Medulla oblongata (tissue), 1 donor: Measurements from ENCODE around the gene DDX51.

Experiments
- DNase-seq: peaks from one replicate; pipeline ENCODE4 v3.0.0-alpha.2; 2015; ENCODE audit errors: extremely low spot score

Gene DDX51

DNA sequence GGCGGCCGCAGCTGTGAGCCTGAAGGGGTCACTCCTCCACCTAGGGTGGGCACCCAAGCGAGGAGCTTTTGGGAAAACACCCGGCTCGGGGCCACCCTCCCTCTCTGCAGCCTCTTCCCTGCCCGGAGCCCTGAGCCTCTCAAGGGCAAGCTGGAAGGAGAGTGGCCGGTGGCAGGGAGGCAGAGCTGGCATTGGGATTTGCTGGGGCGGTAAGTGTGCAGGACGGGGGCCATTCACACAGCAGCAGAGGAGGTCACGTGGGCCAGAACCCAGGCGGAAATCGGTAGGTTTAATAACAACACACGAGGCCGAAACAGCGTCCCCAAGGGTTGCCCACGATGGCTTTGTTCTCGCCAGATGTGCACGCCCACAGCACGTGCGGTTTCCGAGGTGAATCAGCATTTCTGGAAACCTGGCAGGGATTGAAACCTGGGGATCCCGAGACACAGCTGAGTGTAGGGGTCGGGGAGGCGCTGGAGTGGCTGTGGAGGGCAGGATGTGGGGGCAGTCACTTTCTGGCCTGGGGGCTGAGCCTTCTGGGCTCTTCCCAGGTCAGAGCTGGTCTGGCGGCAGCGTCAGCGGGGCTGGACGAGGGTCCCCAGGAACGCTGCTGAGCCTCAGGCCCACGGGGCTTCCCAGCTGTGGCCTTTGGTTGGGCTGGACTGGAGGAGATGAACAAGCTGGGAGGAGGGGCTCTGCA is 23.6 kb upstream of the DDX51 start:
- DNase-seq: no peak

DNA sequence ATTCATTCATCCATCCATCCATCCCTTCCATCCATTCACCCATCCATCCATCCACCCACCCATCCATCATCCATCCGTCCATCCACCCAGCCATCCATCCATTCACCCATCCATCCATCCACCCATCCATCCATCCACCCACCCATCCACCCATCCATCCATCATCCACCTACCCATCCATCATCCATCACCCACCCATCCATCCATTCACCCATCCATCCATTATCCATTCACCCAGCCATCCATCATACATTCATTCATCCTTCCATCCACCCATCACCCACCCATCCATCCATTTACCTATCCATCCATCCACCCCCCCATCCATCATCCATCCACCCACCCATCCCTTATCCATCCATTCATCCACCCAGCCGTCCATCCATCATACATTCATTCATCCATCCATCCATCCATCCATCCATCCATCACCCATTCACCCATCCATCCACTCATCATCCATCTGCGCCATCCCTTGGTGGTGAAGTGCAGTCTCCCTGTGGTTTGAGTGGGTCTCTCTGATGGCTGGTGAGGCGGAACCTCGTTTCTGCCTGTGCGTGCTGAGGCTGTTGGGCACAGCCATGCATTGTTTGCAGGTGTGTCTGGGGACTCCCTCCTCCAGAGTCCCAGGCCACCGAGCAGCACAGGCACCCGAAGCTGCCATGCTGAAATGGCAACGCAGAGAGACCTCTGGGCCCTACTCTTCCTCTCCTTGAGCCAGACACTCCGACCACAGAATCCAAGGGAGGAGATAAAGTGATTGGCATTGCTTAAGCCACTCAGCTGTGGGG is 22.9 kb upstream of the DDX51 start:
- no peak for DNase-seq

DNA sequence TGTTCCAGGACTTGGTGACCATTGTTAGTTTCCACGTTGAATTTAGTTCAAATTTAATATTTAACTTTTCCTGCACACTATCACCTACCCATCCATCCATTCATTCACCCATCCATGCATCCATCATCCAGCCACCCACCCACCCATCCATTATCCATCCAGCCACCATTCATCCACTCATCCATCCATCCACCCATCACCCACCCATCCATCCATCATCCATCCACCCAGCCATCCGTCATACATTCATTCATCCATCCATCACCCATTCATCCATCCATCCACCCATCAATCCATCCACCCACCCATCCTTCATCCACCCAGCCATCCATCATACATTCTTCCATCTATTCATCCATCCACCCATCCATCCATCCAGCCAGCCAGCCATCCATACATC is 22.0 kb upstream of the DDX51 start:
- DNase-seq: no peak

DNA sequence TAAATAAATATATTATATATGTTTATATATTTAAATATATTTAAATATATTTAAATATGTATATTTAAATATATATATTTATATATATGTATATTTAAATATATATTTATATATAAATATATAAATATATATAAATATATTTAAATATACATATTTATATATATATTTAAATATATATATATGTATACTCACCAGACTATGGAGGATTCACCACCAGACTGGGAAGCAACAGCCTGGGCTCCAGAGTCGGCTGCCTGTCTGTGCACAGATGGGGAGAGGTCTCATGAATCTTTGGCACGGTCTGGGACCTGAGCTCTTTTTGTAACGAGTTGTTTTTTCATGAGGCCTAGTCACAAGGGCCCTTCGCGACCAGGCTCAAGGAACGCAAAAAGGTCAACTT is 21.5 kb upstream of the DDX51 start:
- no peak for DNase-seq

DNA sequence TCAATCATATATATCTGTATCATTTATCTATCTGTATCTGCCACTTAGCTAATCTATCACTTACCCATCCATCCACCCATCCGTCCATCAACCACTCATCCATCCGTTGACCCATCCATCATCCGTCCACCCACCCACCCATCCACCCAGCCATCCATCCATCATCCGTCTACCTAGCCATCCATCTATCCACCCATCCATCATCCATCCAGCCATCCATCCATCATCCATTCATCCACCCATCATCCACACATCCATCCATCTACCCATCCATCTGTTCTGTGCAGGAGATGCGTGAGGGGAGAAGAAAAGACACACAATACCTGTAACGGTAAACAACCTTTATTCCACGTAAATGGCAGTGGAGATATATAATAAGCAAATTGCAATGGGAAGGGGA is 20.3 kb upstream of the DDX51 start:
- no peak for DNase-seq

DNA sequence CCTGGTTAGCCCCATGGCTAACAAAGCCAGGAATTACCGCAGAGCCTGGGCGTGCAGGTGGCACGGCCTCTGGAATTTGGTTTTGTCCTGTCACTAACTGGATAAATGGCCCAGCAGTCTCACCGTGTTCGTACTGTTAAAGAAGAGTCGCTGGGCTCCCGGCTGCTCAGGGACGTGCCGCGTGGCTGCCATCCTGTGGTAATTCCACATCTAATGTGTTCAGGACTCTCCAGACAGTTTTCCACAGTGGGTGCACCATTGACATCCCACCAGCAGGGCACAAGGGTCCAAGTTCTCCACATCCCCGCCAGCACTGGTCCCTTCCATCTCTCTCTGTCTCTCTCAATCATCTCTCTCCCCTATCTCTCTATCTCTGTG is 19.8 kb upstream of the DDX51 start:
- DNase-seq: no peak

DNA sequence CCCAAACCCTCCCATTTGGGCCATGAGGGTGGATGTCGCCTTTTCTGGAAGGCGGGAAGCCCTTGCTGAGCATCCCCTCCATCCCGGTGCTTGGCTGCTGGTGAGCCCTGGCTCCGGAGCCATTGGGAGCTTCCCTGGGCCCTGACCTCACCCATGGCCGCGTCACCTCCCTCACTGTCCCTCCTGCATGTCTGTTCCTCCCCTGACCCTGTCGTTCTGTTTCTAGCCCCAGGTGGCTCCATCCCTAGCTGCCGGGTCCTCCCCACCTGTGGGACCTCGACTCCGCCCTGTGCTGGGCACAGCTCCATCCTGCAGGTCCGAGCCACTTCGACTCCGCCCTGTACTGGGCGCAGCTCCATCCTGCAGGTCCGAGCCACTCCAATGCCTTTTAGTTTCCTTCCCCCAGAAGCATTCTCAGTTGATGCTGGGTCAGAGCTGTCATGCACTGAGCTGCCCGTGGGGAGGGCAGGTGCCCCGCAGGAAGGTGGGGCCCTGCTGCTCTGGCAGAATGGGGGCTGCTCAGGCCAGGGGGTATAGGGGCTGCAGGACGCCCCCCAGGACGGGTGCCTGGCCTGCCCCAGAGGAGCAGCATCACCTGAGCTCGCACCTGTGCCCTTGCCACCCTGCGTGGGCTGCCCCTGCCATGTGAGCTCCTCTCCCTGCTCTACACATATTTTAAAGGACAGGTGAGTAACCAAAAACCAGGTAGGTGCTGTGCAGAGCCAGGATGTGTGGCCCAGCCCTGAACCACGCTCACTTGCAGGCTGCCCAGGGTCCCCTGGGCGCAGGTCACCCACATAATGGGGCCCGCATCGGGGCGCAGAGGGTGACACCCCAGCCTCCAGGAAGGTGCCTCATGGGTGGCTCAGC is 19.2 kb upstream of the DDX51 start:
- no peak for DNase-seq

DNA sequence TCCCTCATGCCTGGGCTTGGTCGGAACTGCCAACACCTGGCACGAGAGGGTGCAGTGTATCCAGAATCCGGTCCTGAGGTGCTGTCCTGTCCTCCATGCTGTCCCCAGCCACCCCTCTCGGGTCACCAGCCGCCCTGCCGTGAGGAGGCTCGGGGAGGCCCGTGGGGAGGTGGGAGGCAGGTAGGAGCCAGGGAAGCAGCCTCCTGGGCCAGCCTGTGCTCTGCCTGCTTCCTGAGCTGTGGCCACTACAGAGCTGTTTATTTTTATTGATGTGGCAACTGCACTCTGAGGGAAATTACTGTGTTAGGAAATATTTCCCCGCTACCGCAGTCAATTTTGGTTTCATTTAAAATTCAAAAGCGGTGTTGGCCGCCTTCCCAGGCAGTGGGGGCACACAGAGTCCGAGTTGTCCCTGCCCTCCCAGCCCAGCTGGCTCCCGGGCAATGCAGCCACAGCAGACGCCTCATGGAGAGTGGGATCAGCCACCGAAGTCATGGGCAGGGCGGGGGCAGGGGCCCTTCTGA is 18.5 kb upstream of the DDX51 start:
- peak; percentile 37 for DNase-seq

DNA sequence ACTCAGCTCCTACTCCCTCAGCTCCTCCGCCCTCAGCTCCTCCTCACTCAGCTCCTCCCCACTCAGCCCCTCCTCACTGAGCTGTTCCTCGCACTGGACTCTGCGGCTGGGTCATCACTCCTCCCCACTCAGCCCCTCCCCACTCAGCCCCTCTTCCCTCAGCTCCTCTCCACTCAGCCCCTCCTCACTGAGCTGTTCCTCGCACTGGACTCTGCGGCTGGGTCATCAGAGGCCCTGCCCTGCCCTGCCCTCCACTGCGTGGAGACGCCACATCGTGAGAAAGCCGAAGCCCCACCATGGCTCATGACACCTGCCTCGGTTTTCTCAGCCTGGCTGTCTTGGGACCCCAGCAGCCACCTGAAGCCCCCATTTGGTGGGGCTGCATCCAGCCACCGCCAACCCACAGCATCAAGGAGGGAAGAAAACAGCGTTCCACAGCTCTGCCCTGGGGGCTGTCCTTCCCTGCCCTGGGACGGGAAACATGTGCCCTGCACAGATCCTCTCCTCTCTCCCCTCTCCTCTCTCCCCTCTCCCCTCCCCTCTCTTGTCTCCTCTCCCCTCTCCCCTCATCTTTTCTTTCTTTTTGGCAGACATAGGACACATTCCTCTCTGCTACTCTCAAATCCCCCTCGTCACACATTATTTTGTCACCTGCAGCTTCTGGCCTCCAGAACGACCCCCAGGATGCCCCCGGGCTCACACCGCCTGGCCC is 17.8 kb upstream of the DDX51 start:
- no peak for DNase-seq

DNA sequence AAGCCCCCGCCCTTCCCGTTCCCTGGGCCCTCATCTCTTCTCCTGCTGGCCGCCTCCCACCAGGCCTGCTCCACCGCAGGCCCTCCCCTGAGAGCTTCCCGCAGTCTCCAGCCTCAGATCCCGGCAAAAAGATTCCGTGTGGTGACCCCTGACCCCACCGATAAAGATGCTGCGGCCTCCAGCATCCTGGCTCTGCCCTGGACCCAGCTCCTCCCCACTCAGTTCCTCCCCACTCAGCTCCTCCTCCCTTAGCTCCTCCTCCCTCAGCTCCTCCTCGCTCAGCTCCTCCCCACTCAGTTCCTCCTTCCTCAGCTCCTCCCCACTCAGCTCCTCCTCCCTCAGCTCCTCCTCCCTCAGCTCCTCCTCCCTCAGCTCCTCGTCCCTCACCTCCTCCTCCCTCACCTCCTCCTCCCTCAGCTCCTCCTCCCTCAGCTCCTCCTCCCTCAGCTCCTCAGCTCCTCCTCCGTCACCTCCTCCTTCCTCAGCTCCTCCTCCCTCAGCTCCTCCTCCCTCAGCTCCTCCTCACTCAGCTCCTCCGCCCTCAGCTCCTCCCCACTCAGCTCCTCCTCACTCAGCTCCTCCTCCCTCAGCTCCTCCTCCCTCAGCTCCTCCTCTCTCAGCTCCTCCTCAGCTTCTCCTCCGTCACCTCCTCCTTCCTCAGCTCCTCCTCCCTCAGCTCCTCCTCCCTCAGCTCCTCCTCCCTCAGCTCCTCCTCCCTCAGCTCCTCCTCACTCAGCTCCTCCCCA is 17.1 kb upstream of the DDX51 start:
- DNase-seq: no peak

DNA sequence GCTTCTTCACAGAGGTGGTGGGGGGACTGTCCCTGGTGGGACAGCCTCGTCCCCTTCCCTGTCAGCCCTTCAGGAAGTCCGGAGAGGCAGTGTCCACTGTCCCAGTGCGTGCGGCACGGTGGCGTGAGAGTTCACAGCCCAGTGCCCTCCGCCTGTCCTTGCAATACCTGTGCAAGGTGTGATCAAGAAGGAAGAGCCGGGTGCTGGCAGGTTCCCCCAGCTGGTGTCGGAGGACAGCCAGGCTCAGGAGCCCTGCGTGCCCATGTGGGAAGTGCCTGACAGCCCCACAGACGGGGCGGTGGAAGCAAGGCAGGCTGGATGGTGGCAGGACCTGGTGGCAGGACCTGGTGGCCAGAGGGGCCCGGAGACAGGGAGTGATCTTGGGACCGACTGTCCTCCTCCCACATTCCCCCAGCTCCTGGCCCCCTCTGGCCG is 16.5 kb upstream of the DDX51 start:
- no peak for DNase-seq

DNA sequence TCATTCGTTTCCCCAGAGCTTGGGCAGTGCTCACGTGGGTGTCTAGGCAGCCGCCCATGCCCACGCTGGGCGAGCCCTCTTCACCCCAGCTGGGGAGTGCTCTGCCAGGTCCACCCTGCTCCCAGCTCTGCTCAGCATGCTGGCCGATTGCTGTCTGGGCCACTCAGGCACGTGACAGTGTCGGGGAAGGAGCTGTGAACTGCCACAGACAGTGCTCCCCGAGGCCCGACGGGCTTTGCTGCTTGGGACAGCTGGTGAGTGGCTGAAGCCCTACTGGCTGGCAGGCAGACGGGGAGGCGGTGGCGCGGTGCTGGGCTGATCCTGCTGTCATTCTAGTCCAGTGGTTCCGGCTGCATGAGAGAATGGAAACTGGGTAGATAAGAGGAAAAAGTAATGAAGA is 15.9 kb upstream of the DDX51 start:
- no peak for DNase-seq

DNA sequence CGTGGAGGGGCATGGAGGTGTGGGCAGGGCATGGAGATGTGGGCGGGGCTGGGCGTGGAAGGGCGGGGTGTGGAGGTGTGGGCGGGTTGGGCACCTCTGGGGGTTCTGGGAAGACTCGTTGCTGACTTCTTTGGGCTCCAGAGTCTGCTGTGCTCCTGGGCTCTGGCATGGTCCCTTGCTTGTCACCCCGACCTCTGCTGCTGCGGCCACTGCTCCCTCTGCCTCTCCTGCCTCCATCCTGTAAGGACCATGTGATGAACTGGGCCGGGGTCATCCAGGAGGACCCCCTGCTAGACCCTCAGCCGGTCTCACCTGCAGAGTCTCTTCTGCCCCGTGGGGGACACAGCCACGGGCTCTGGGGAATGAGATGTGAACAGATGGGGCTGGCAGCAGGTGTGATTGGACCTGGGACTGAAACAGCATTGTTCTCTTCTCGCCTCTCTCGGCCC is 15.5 kb upstream of the DDX51 start:
- no peak for DNase-seq

DNA sequence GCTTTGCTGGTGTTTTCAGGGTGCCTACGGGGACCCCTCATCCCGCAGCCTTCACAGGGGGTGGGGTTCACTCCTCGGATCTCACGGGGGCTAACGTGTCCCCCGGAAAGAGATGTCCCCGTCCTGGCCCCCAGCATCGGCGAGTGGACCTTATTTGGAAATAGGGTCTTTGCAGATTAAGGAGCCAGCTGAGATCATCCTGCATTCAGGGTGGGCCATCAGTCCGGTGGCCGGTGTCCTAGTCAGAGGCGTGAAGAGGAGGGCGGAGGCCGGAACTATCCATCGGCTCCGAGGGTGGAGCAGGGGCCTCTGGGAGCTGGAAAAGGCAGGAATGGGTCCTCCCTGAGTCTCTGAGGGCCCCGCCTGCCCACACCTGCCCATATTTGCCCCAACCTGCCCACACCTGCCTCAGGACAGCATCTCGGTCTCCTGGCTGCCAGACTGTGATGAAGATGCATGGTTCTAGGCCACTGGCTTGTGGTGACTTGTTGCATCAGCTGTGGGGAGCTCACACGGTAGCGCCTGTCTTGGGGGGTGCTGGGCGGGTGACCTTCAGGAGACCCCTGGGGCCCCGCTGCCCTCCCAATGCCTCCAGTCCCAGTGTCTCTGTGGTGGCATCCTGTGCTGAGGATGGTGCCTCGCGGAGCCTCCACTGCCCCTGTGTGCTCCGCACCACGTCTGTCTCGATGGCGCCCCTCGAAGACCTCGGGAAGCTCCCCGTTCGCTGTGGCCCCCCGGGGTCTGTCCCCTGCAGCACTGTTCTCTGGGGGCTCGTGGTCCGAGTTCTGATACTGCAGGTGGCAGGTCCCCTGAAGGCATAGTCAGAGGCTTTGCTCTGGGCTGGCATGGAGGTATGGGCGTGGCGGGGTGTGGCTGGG is 14.8 kb upstream of the DDX51 start:
- DNase-seq: no peak

DNA sequence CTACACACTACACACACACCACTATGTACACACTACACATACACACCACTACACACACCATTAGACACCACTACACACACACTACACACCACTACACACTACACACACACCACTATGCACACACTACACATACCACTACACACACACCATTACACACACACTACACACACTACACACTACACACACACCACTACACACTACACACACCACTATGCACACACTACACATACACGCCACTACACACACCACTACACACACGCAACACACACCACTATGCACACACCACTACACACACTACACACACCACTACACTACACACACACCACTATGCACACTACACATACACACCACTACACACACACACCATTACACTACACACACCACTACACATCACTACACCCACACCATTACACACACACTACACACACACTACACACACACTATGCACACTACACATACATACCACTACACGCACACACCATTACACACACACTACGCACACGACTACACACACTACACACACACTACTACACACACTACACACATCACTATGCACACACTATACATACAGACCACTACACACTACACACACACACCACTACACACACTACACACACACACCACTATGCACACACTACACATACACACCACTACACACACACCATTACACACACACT is 13.8 kb upstream of the DDX51 start:
- DNase-seq: no peak

DNA sequence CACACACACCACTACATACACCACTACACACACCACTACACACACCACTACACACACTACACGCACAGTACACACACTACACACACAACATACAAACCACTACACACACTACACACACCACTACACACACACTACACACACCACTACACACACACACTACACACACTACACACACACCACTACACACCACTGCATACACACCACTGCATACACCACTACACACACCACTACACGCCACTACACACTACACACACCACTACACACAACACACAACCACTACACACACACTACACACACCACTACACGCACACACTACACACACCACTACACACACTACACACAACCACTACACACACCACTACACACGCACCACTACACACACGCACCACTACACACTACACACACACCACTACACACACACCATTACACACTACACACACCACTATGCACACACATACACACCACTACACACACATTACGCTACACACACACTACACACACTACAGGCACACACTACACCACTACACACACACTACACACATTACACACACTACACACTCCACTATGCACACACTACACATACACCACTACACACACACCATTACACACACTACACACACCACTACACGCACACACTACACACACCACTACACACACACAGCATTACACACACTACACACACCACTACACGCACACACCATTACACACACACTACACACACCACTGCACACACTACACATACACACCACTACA is 12.6 kb upstream of the DDX51 start:
- no peak for DNase-seq

DNA sequence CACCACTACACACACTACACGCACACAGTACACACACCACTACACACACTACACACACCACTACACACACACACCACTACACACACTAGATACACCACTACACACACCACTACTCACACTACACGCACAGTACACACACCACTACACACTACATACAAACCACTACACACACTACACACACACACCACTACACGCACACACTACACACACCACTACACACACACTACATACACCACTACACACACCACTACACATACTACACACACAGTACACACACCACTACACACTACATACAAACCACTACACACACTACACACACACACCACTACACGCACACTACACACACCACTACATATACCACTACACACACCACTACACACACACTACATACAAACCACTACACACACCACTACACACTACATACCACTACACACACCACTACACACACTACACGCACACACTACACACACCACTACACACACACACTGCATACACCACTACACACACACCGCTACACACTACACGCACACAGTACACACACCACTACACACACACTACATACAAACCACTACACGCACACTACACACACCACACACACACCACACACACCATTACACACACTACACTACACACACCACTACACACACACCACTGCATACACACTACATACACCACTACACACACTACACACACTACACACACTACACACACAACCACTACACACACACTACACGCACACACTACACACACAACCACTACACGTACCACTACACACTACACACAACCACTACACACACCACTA is 11.9 kb upstream of the DDX51 start:
- DNase-seq: no peak
